Urothelium cell line (cell line): Measurements from ENCODE around the gene STPG1.

Experiments used
- DNase-seq: peaks from one replicate; pipeline ENCODE4 v3.0.0; 2011; ENCODE audit warnings: low spot score, mixed read lengths
- FAIRE-seq: peaks from 2 replicates; lab custom pipeline; 2011; peaks lifted over from hg19 to GRCh38; lab: Jason Lieb, UNC

Gene STPG1

GRCh38 chr1:24347159-24347934 is 66.2 kb downstream of the STPG1 start:
- FAIRE-seq (no peak), DNase-seq (no peak)

DNA sequence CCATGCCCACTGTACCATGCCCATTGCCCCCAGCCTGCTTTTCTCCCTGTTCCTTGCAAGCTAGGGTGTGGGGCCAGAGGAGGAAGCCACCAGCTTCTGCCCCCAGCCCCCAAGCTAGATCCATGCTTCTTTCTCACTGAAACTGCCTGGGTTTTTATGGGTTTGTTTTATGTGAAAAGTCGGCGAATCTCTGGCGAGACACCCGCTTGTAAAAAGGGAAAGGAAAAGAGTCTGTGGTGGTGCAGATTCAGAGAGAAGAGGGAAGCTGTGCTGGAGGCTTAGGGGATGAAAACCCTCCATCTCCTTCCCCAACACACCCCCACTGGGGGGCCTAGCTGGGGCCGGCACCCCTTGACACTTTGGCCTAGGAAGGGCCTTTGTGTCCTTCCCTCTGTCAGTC is 68.2 kb downstream of the STPG1 start:
- DNase-seq (no peak), FAIRE-seq (no peak)

DNA sequence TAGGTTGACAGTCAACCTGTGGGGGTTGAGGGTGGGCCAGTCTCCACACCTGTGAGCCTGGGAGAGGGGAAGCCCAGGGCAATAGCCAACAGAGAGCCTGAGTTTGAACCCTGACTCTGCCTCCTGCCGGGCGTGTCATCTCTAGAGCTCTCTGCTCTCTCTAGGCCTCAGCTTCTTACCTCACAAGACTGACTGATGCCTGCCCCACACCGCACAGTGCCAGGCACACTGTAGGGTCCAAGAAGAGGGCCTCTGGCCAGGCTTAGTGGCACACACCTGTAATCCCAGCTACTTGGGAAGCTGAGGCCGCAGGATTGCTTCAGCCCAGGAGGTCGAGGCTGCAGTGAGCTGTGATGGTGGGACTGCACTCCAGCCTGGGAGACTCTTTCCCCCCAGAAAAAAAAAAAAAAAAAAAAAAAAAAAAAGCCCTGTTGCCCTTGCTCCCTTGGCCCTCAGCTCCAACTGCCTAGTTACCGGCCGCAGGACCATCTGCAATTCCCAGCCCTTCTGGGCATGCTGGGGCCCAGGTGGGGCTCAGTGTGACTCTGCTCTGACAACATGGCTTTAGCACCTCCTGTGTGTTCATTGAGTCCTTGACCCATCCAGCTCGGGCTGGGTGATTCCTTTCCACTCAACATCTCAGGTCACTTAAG is 69.4 kb downstream of the STPG1 start:
- no peak for FAIRE-seq
- no peak for DNase-seq

DNA sequence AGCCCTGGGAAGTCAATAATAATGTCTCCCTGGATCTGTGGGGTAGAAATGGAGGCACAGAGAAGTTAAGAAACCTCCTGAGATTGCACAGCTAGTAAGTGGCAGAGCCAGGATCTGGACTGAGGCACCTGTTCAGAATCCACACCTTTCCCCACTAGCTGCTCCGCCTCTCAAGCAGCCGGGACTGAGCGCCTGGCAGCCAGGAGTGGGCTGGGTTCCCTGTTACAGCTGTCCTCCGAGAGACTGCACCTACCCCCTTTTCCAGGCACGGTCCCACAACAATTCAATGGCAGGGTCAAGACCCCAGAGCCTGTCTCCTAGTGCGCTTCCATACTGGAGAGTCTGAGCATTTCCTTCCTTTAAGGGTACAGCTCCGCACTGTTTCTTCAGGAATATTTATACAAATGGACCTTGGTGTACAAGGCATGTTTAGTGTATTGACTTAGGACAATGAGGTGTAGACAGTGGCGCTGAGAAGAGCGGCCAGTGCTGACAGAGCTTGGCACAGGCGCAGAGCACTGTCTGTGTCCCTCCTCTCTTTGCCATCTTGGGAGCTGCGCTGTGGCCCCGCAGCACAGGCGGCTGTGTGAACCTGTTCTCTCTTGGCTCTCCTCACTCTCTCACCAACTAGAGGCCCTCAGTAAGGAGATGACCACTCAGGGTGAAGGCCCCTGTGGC is 70.0 kb downstream of the STPG1 start:
- DNase-seq (no peak), FAIRE-seq (no peak)

GRCh38 chr1:24341260-24341659 is 72.3 kb downstream of the STPG1 start:
- DNase-seq = no peak
- no peak for FAIRE-seq

- FAIRE-seq = no peak
These were observed 72.8 kb downstream of the STPG1 start for GRCh38 chr1:24340770-24341169.

DNA sequence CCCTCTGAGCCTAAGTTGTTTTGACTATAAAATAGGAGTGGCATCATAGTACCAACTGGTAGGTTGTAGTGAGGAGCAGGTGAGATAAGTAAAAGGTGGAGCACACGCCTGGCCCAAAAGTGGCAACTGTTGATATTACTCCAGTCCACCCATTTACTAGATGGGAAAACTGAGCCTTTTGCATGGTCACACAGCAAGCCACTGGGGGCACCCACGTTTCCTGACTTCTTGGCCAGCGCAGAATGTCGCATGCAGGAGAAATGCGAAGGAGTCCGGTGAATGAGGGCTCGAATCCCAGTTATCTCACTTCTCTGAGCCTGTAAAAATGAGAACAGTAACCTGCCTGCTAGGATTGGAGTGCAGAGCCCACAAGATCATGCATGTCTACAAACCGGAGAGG is 73.6 kb downstream of the STPG1 start:
- DNase-seq (no peak), FAIRE-seq (no peak)

More at GRCh38 chr1:24340770-24341169, 72.8 kb downstream of the STPG1 start:
- no peak for DNase-seq

DNA sequence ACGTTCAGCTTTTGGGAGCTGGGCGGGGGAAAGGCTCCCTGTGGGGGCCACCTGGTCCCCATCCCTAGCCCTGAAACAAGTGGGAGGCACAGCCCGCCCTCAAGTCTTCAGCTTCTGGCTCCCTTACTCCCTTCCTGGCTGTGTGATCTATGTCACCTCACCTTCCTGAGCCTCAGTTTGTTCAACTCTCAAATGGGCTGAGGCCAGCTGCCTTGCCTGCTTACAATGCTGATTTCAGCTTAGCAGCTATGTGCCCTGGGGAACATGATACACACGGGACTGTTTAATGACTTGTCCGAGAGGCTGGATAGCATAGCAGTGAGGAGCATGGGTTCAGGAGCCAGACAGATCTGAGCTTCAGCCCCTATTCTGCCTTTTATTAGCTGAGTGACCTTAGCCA is 75.1 kb downstream of the STPG1 start:
- FAIRE-seq (no peak), DNase-seq (no peak)

DNA sequence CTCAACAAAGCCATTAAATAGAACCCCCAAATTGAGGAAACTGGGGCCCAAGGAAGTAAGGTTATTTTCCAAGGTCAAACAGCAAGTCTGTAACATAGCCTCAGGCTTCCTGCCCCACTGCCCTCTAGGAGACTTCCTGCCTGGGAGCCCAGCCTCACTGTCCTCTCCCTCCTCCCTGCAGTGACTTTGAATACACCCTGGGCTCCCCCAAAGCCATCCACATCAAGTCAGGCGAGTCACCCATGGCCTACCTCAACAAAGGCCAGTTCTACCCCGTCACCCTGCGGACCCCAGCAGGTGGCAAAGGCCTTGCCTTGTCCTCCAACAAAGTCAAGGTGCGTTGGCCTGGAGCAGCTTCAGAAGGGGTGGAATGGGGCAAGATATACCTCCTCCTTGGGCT is 76.1 kb downstream of the STPG1 start:
- DNase-seq (no peak), FAIRE-seq (no peak)

GRCh38 chr1:24336075-24336474 is 77.5 kb downstream of the STPG1 start:
- no peak for DNase-seq
- no peak for FAIRE-seq

DNA sequence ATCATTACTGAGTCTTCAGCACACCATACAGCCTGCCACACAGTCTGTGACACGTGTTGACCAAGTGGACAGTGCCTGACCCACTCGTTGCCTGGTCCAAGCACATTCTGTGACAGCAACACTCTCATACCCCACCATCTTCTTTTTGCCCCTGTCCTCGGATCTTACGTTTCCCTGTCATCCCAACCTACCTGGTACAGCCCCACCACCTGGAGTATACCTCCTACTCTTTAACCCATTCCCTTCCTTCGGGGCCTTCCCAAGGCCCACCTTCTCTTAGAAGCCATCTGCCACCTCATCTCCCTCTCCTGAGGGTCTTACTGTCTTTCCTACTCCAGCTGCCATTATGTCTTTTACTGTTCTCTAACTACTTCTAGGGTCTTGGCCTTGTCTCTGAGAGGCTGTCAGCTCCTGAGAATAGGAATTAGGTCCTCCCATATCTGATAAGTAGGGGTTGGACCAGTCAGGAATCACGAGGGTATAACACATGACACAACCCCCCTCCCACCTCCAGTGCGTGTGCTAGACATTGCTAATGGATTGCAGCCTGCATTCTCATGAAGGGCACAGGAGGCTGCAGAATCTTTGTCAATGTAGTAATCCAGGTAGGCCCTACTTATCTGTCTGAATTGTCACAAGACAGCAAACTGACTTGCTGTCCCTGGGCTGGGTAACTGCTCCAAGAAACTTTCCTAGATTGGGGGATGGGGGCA is 81.5 kb downstream of the STPG1 start:
- DNase-seq (no peak), FAIRE-seq (no peak)

DNA sequence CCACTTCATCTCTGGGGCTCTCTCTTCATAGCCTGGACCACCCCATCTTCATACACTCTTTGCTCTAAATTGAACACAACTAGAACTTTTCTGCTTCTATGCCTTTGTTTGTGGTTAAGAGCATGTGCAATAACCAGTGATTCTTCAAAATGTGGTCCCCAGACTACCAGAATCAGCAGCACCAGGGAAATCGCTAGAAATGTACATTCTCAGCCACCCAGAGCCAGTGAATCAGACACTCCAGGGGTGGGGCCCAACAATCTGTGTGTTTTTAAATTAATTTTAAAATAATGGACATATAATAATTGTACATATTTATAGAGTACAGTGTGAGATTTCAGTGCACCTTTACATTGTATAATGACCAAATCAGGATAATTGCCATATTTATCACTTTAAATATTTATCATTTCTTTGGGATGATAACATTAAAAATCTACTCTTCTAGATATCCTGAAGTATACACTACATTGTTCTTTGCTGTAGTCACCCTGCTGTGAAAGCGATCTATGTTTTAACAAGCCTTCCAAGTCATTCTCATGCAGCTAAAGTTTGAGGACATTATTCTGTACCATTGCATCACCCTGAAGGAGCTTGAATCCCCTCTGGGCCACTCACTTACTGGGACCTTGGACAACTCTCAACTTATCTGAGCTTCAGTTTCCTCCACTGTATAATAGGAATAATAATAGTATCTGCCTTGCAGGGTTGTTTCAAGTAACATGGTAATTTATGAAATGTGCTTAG is 83.6 kb downstream of the STPG1 start:
- FAIRE-seq (no peak), DNase-seq (no peak)

- DNase-seq (no peak), FAIRE-seq (no peak)
These were observed 84.3 kb downstream of the STPG1 start for GRCh38 chr1:24329331-24329730.

DNA sequence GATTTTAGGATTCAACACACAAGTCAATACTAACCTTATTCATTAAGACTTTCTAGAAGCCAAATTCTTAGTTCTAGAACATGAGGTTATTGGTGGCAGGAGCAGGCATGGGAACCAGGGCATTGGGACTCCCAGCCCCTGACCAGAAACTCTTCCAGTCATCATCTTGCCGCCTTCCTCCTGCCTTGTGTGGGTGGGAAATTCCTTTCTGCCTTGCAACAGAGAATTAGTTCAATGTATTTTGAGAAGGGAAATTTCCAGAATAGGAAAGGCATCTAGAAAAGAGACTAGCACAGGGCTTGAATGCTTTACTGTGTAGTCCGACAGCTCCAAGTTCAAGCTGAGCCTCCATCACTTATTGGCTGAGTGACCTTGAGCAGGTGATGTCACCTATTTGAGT is 85.7 kb downstream of the STPG1 start:
- DNase-seq (no peak), FAIRE-seq (no peak)

- FAIRE-seq = no peak
- DNase-seq = no peak
These were observed 86.1 kb downstream of the STPG1 start for GRCh38 chr1:24327486-24327885.

DNA sequence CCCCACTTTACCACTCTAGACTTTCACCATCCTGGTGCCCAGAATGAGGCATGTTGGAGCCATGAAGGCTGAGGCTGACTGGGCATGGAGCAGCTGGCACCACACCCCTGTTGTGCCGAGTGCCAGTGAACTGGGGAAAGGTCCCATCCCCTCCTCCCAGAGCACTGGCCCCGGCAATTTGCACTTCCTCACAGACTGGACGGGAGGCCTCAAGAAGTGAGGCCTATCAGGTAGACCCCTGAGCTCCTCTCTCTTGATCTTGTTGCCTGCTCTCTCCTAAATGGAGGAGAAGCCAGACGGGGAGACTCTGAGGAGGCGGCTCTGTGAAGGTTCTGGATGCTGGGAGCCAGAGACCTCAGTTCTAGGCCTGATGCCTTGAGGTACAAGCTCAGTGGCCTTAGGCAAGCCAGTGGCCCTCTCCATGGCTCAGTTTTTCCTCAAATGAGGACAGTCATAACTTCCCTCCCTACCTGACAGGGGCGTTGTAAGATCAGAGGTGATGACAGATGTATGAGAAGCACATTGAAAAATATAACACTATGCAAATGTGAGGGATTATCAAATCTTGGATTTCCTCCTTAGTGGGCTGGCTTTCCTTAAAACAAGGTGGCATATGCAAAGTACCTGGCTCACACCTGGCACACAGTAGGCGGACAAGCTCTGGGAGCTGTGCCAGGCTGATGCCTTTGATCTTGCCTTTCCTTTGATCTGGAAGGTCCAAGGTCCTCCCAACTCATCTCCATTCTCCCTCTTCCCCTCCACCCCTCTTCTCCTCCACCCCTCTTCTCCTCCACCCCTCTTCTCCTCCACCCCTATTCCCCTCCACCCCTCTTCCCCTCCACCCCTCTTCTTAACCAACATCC is 87.8 kb downstream of the STPG1 start:
- no peak for FAIRE-seq
- DNase-seq = no peak

GRCh38 chr1:24324903-24325302 is 88.7 kb downstream of the STPG1 start:
- DNase-seq = no peak
- no peak for FAIRE-seq

- FAIRE-seq (no peak), DNase-seq (no peak)
These were observed 90.3 kb downstream of the STPG1 start for GRCh38 chr1:24323281-24323680.

DNA sequence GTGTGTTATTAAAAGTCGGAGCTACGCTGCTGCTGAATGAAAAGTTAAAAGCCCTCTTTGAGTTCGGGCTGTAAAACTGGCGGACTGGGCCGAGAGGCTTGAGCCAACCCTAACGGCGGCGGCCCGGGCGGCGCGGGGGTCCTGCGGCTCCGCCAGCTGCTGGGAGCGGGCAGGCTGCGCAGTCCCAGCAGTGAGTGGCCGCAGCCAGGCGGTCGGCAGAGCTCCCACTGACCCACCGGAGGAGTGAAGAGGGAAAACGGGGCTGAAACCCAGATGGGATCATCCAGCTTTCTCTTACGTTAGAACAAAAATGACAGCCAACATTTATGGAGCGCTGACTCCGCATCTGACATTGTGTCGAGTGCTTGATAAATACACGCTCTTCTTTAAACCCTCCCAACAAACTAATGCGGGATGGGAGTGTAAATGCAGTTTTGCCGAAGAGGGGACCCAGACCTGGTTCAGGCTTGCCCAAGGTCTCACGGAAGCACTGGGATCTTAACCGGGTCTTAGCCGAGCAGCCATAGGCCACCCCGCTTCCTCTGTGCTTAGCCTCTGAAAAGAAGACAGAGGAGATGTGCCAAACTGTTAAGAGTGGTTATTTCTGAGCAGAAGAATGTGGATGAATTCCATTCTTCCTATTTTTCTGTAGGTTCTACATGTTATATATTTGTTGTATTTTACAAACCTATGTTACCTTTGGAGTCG is 91.0 kb downstream of the STPG1 start:
- FAIRE-seq (no peak), DNase-seq (no peak)
